ENCODE measurements around the gene SSR3. TPM values are rescaled to one million over a fixed set of nuclear protein-coding genes. Genes with fewer than 3 reads are reported as not detected.
"Not testable (repeated sequence)": the region's sequence is repeated elsewhere in the genome, so short reads cannot be mapped to it uniquely, and the experiment has no call there.

SSR3 gene
- polyA plus RNA-seq, 4 donors, result 133 to 164 (median 155) TPM

- DNase-seq (ENCODE audit: low read depth in 4 of 4, low spot score in 3 of 4), result no peak
These were observed 21.9 kb upstream of the SSR3 start for GRCh38 chr3:156576651-156577348.

- no peak for DNase-seq (ENCODE audit: low read depth in 4 of 4, low spot score in 3 of 4)
These were observed 21.1 kb upstream of the SSR3 start for GRCh38 chr3:156576051-156576450.

GRCh38 chr3:156575641-156576040 lies 20.7 kb upstream of the SSR3 start:
- DNase-seq (ENCODE audit: low read depth in 4 of 4, low spot score in 3 of 4), result no peak

GRCh38 chr3:156569881-156570280 lies 15.0 kb upstream of the SSR3 start:
- DNase-seq (ENCODE audit: low read depth in 4 of 4, low spot score in 3 of 4), result not testable (repeated sequence)

- not testable (repeated sequence) for DNase-seq (ENCODE audit: low read depth in 4 of 4, low spot score in 3 of 4)
These were observed 14.1 kb upstream of the SSR3 start for GRCh38 chr3:156569016-156569415.

GRCh38 chr3:156563900-156564682 lies 9.2 kb upstream of the SSR3 start:
- DNase-seq (ENCODE audit: low read depth in 4 of 4, low spot score in 3 of 4), result no peak

GRCh38 chr3:156562486-156562885 lies 7.6 kb upstream of the SSR3 start:
- DNase-seq (ENCODE audit: low read depth in 4 of 4, low spot score in 3 of 4), result not testable (repeated sequence)

GRCh38 chr3:156561533-156561932 lies 6.6 kb upstream of the SSR3 start:
- DNase-seq (ENCODE audit: low read depth in 4 of 4, low spot score in 3 of 4), result no peak

- no peak for DNase-seq (ENCODE audit: low read depth in 4 of 4, low spot score in 3 of 4)
These were observed 4.4 kb upstream of the SSR3 start for GRCh38 chr3:156559321-156559720.

GRCh38 chr3:156558389-156558788 lies 3.5 kb upstream of the SSR3 start:
- no peak for DNase-seq (ENCODE audit: low read depth in 4 of 4, low spot score in 3 of 4)

GRCh38 chr3:156554515-156554841 lies 439 bp downstream of the SSR3 start:
- no peak for DNase-seq (ENCODE audit: low read depth in 4 of 4, low spot score in 3 of 4)

GRCh38 chr3:156553705-156554356 lies 1.1 kb downstream of the SSR3 start:
- no peak for DNase-seq (ENCODE audit: low read depth in 4 of 4, low spot score in 3 of 4)

- no peak for DNase-seq (ENCODE audit: low read depth in 4 of 4, low spot score in 3 of 4)
These were observed 1.9 kb downstream of the SSR3 start for GRCh38 chr3:156552973-156553372.

GRCh38 chr3:156551746-156552145 lies 3.2 kb downstream of the SSR3 start:
- no peak for DNase-seq (ENCODE audit: low read depth in 4 of 4, low spot score in 3 of 4)

GRCh38 chr3:156551261-156551660 lies 3.7 kb downstream of the SSR3 start:
- DNase-seq (ENCODE audit: low read depth in 4 of 4, low spot score in 3 of 4), result no peak

- no peak for DNase-seq (ENCODE audit: low read depth in 4 of 4, low spot score in 3 of 4)
These were observed 6.0 kb downstream of the SSR3 start for GRCh38 chr3:156548902-156549301.

- DNase-seq (ENCODE audit: low read depth in 4 of 4, low spot score in 3 of 4), result no peak
These were observed 6.8 kb downstream of the SSR3 start for GRCh38 chr3:156548041-156548687.

- DNase-seq (ENCODE audit: low read depth in 4 of 4, low spot score in 3 of 4), result no peak
These were observed 7.3 kb downstream of the SSR3 start for GRCh38 chr3:156547637-156548036.

GRCh38 chr3:156543043-156543555 lies 11.8 kb downstream of the SSR3 start:
- no peak for DNase-seq (ENCODE audit: low read depth in 4 of 4, low spot score in 3 of 4)

- DNase-seq (ENCODE audit: low read depth in 4 of 4, low spot score in 3 of 4), result no peak
These were observed 12.5 kb downstream of the SSR3 start for GRCh38 chr3:156542101-156543042.

Measured in left renal pelvis (tissue), 4 donors.